ENCODE measurements around the gene ZSWIM6. TPM values are rescaled to one million over a fixed set of nuclear protein-coding genes. Genes with fewer than 3 reads are reported as not detected.

ZSWIM6 gene
- total RNA-seq (2014; rRNA removed; shearing (Covaris generic); ENCODE audit: low replicate concordance) = 1.8 TPM in 2 replicates

DNA sequence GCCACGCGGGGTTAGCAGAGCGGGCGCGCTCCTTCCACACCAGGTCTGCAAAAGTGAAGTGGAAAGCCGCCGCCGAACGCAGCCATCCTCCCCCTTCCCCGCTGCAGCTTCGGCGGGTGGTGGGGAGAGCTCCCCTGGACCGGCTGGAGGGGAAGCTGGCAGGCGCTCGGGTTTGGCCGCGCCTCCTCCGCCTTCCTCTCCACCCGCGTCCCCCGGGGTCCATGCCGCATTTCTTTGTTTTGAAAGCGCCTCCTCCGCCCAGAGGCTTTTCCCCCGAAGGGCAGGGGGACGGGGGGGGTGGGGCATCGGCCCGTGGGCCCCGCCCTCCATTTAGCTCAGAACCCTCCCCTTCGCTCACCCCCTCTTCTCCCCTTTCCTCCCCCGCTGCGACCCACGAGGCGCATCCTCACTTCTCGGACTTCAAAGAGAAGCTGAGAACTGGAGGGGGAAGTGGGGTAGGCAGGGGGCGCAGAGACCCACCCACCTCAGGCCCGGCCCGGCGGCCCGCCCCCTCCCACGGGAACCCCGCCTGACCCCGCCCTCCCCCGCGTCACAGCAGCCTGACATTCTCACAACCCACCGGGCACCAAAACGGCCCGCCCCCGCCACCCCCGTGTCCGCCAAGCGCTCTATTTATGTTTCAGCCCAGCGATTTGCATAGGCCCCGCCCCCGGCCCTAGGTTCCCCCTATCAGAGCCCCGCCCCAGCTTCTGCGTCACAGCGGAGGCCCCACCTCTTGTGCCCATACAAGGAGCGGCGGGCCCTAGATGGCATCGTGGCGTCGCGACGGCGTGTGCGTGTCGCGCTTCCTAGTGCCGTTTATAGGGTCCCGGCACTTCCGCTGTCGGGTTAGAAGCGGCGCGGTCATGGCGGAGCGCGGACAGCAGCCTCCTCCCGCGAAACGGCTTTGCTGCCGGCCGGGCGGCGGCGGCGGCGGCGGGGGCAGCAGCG lies at the start of gene ZSWIM6:
TSS of gene ZSWIM6 (plus strand) at position 852 of the 951 bp plus-strand sequence. CDS start at position 867, 15 bp downstream.
- in situ Hi-C loops (cut with HindIII; ENCODE audit: low pct_unique_long_range_greater_than_20kb, low sequenced_read_pairs) = no loop called here
- DNase-seq (ENCODE audit: low read depth) = peak; percentile 92

DNA sequence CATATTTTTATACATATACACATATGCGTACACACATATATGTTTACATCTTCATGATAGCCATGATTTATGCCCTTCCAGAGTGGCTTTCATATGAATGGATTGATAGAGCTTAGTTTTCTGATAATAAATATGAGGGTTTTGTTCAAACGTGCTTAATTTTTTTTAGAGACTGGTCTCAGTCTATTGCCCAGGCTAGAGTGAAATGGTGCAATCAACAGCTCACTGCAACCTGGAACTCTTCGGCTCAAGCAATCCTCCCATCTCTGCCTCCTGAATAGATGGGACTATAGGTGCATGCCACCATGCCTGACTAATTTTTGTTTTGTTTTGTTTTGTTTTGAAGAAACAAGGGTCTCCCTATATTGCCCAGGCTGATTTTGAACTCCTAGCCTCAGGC lies 48.6 kb upstream of the ZSWIM6 start:
- in situ Hi-C loops (cut with HindIII; ENCODE audit: low pct_unique_long_range_greater_than_20kb, low sequenced_read_pairs) = no loop called here
- DNase-seq (ENCODE audit: low read depth) = no peak

DNA sequence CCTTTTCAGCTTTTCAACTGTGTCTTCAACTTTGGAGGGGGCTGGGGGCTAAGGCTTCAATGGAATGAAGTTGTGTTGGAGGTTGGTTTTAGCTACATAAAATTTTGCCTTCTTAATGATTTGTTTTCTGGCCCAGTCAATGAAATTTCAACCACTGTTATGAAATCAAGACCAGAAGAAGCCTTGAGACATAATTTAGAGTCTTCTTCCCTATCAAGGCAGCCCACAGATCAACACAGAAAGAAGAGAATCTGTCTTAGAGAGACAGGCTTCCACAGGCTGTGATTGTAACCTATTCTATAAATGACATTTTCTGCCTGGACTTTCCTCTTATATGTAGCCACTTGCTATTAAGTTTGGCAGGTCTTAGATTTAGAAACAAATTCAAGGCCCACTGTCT lies 46.5 kb upstream of the ZSWIM6 start:
- in situ Hi-C loops (cut with HindIII; ENCODE audit: low pct_unique_long_range_greater_than_20kb, low sequenced_read_pairs) = no loop called here
- no peak for DNase-seq (ENCODE audit: low read depth)

DNA sequence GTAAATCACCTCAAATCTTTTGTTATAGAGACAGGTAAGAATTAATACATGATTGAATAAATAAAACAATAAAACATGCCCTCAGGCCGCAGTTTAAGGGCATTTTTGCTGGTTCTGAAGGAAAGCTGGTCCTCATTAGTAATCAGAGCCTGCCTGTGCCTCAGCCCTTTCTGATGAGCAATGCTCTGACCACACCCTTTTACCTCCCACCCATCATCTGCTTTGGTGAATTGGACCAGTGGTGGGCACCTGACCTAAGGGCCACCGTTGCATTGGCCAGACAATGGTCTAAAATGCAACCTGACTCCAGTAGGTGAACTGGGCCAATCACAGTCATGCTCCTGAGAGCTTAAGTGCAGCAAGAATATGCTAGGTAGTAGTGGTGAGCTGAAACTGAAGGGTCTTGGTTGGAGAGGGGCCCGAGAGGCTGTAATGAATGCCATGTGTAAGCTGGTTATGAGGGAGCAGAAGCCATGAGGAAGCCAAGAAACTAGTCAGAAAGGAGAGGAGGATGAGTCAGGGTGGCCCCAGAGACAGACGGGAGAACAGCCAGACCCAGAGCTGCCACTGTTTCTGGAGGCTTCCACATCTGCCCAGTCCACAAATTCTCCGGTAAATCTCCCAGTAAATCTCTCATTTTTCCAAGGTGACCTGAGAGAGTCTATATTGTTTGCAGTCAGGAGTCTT lies 45.5 kb upstream of the ZSWIM6 start:
- no peak for DNase-seq (ENCODE audit: low read depth)
- in situ Hi-C loops (cut with HindIII; ENCODE audit: low pct_unique_long_range_greater_than_20kb, low sequenced_read_pairs) = no loop called here

DNA sequence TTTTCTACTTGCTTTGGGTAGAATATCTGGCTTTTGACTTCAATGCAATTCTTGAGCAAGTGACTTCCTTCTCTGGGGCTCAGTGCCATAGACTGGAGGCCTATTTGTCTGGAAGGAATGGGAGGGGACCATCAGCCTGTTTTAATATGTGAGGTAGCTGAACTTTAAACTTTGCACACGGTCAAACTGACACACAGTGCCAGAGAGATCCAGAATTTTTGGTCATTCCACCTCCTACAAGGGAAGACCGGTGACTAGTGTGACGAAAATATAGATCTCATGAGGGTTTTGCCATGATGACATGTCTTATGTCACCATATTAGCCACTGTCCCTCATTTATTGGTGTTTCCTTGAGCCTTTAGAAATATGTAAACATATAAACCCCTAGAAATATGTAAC lies 44.6 kb upstream of the ZSWIM6 start:
- in situ Hi-C loops (cut with HindIII; ENCODE audit: low pct_unique_long_range_greater_than_20kb, low sequenced_read_pairs) = no loop called here
- no peak for DNase-seq (ENCODE audit: low read depth)

DNA sequence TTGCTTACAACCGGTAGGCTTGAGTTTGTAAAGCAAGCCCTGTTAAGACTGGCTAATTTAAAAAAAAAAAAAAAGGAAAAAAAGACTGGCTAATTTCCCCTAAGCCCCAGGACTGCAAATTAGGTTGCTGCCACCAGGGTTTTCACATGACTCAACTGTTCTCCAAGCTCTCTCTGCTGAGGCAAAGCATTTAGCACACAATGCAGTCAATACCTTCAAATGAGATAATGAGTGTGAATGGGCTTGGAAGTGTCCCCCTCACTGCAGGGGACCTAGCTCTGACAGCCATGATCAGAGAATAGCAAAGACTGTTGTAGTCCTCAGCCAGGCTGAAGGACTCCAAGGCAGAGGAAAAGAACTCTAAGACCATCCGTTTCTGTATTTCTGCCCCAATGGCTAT lies 42.8 kb upstream of the ZSWIM6 start:
- in situ Hi-C loops (cut with HindIII; ENCODE audit: low pct_unique_long_range_greater_than_20kb, low sequenced_read_pairs) = no loop called here
- no peak for DNase-seq (ENCODE audit: low read depth)

DNA sequence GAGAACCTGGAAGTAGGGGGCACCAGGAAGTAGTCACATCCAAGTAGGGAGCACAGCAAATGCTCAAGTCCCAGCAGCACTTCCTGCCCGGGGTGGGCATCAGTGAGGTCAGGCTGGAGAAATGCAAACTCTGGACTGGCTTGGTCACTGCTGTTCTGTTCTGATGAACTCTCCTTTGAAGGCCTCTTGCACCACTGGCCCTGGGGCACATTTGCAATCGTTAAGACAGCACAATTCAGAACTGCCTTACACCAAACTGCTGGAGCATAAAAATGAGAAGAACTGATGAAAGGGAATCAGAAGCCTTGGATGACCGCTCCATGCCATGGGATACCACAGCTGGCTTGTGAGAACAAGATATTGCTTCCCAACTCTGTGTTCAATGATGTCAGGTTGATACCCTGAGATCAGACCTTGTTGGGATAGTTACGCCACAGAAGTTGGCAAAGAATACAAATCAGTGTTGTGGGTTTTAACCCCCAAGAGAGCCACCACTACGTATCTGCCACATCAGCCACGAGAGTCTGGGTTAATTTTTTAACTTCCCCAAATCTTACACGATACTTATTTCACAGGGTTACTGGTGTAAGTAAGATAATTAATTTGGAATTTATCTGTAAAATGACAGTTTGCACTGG lies 42.3 kb upstream of the ZSWIM6 start:
- in situ Hi-C loops (cut with HindIII; ENCODE audit: low pct_unique_long_range_greater_than_20kb, low sequenced_read_pairs) = no loop called here
- DNase-seq (ENCODE audit: low read depth) = peak; percentile 60

DNA sequence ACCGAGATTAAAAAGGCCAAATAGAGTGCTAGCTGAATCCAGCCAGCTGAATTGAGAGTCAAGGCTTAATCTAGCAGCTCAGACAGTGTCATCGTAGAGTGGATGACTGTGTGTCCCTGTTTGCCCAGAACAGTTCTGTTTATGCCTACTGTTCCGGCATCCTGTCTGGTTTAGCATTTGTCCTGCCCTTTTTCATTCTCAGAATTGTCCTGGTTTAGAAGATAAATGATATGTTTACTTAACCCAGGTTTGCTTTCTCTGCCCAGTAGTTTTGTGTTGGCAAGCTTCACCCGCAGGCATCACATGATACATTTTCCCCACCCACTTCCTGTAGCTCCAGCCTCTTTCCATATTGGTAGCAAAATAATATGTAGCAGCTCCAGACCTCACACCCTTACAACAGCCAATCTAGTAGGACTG lies 41.3 kb upstream of the ZSWIM6 start:
- DNase-seq (ENCODE audit: low read depth) = peak; percentile 90
- in situ Hi-C loops (cut with HindIII; ENCODE audit: low pct_unique_long_range_greater_than_20kb, low sequenced_read_pairs) = no loop called here

DNA sequence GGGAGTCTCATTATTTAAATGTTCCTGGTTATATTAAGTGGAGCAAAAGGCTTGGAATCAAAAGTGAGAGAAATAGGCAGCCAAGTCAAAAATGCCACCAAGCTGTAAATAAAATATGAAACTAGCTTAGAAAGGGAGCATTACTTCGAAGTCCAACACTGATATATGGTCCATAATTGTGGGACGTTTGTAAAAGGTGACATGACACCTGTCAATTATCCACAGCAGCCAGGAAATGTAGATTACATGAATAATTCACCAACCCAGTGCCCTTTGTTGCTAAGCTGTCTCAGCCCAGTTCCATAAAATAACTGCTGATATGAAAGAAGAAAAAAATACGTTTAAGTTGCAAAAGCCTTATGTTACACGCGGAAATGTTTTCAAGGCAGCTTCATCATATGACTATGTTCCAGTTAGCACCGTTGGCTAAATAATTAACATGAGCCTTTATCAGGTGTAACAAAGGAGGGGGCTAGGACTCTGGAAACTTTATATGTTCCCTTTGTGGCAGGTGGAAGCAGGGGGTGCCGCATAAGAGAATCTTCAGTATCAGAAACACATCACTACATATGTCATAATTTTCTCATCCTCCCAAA lies 39.9 kb upstream of the ZSWIM6 start:
- in situ Hi-C loops (cut with HindIII; ENCODE audit: low pct_unique_long_range_greater_than_20kb, low sequenced_read_pairs) = no loop called here
- DNase-seq (ENCODE audit: low read depth) = no peak

DNA sequence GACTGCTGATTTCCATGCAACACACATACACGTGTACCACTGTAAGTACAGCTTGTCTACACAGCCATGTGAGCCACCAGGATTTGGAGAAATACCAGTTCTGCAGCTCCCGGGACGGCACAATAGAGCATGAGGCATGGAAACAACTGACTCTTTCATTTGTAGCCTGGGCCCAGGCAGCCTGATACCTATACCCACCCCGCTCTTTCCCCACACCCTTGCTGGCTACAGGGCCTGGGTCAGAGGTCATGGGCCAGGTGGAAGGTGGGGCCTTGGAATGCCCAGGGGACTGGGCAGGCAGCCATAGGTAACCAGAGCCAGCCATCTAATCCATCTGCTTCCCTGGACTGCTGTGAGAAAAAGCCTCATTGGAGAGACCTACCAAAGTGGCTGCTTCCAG lies 39.0 kb upstream of the ZSWIM6 start:
- in situ Hi-C loops (cut with HindIII; ENCODE audit: low pct_unique_long_range_greater_than_20kb, low sequenced_read_pairs) = no loop called here
- no peak for DNase-seq (ENCODE audit: low read depth)

DNA sequence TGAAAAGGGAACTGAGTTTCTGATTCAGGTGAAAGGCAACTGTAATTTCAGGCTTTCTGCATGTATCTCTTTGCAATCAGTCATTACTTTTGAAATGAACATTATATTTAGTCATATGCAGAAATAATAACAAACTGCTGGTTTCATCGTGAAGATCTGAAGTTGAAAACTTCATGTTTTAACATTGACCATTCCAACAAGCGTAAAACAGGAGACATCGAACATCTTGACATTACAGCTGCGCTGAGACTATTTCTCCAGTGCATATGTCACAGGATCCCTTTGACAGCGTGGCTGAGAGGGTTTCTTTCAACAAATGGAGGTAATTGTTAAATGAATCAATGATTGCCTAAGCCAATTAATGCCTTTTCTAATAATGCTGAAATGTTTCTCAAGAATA lies 38.2 kb upstream of the ZSWIM6 start:
- DNase-seq (ENCODE audit: low read depth) = no peak
- in situ Hi-C loops (cut with HindIII; ENCODE audit: low pct_unique_long_range_greater_than_20kb, low sequenced_read_pairs) = no loop called here

DNA sequence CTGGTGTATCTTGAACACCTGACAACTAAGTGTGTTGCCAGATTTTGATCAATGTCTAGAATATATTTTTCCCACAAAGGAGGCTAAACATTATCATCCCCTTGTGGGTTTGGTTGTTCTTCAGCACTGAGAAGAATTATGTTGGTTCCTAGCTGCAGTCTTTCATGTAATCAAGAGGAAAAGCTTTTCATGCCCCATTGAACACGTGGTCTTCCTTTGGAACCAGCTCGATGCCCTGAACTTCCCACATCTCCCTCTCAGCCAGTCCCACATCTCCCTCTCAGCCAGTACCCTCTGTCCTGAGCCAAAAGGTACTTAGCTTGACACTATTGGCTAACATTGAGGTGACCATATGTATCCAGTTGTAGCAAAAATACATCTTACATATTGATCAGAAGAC lies 36.7 kb upstream of the ZSWIM6 start:
- DNase-seq (ENCODE audit: low read depth) = no peak
- in situ Hi-C loops (cut with HindIII; ENCODE audit: low pct_unique_long_range_greater_than_20kb, low sequenced_read_pairs) = no loop called here

DNA sequence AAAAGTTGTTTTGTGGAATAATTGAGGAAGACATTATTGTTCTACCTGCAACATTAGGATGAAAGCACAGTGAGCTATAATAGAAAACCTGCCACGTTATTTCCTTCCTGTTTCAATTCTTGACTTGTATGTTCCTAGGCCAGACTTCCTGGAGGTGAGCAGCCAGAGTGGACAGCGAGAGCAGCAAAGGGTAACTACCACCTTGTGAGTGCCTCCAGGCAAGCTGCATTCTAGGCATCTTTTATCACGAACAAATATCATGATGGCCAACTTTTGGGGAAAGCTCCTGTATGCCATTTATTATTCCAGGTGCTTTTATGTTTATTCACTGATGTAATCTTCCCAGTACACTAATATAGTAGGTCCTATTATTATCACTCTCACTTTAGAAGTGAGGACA lies 34.0 kb upstream of the ZSWIM6 start:
- in situ Hi-C loops (cut with HindIII; ENCODE audit: low pct_unique_long_range_greater_than_20kb, low sequenced_read_pairs) = no loop called here
- no peak for DNase-seq (ENCODE audit: low read depth)

DNA sequence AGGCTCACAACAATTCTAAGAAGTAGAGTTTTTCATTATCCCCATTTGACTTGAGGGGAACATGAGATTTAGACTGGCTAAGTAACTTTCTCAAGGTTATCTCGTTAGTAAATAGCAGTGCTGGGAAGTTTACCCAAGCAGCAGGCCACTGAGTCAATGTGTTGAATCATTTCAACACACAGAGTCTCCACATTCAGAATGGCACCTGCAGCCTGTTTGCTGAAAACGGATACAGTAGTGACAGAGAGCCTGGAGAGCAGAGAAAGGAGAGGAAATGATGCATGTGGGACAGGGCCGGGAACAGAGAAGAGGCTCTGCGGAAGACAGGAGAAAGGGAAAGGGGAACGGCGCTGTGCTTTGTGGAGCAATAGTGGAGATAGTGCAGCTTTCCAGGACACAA lies 33.5 kb upstream of the ZSWIM6 start:
- in situ Hi-C loops (cut with HindIII; ENCODE audit: low pct_unique_long_range_greater_than_20kb, low sequenced_read_pairs) = no loop called here
- DNase-seq (ENCODE audit: low read depth) = no peak

DNA sequence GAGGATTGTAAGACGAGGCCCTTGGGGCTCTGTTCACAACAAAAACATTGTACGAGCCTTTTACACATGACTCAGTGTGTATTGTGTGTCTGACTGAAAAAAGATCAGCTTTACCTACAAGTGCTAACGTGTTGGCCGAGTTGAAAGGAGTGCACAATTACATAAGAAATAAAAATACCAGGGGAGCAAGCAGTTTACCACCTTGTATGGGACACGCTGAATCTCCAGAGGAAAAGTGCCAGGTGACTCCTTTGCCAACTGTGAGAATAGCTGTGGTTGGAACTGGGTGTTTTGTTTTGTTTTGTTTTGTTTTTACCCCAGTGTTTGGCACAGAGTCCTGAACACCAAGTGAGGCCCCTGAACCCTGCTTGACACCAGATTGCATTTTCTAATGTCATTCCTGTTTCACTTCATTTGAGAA lies 32.8 kb upstream of the ZSWIM6 start:
- no peak for DNase-seq (ENCODE audit: low read depth)

DNA sequence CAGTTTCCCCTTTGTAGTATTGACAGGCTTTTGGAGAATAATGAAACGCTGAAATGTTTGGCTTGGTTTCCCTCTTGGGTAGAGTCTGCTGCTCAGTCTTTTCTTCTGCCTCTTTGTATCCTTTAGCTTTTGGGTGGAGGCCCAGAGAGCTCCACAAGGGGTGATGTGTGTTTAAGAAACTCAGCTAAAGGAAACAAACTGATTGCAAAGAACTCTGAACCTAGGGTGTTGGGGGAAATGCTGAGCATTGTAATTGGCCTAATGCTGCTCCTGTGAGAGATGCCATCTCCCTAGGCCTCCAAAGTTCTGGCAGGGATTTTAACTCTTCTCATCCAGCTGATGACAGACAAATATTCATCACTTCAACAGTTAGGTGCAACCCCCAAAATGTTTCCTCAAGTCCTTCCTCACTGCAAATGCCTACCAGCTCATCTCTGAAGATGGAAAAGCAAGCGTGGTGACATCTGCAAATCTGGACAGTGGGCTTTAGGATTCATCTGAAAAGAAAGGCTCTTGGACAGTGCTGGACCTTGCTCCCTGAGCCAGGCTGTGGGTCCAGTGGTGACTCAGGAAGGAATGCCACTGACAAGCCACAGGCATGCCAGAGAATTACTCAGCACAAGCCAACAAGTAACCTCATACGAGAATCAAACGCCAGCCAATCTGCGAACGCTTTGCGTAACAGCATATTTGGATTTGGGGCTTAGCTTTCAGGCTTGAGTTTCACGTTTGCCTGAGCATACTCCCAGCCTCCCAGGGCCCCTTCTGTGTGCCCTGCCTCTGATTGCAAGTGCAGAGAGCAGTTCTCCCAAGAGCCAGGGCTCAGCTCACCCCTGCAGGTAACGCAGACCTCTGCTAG lies 30.5 kb upstream of the ZSWIM6 start:
- in situ Hi-C loops (cut with HindIII; ENCODE audit: low pct_unique_long_range_greater_than_20kb, low sequenced_read_pairs) = no loop called here
- DNase-seq (ENCODE audit: low read depth) = peak; percentile 94

More for the DNA sequence above, 32.8 kb upstream of the ZSWIM6 start:
- in situ Hi-C loops (cut with HindIII; ENCODE audit: low pct_unique_long_range_greater_than_20kb, low sequenced_read_pairs) = no loop called here

DNA sequence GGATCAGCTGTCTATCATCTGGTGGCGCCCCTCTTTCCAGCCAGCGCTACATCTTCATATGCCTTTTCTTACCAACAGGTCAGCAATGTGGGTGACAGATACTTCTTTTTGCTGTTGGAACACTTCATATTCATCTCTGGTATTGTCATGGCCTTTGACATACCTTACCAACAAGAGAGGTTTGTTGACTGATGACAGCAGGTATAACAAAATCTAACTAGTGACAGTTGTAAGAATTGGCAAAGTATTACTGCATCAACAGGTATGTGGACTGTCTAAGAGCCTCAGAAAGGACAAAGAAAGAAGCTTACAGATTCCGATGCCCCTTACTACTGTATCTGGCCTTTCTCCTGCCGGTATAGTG lies 29.9 kb upstream of the ZSWIM6 start:
- no peak for DNase-seq (ENCODE audit: low read depth)
- in situ Hi-C loops (cut with HindIII; ENCODE audit: low pct_unique_long_range_greater_than_20kb, low sequenced_read_pairs) = no loop called here

DNA sequence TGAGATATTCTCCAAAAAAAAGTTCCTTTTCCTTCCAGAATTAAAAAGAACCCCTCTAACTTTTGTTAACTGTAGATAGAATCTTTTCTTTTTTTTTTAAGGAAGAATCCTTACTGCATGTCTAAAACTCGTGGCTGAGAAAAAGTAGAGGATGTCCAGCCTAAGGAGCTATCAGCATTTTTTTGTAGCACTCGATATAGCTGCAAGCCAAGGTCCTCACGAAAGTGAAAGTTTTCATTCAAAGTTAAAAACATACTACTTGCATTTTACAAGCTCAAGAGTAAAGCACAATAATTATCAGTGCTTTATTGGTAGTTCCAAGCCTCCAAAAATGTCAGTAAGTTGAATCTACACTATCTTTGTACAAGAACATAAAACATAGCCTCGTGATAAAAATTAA lies 28.7 kb upstream of the ZSWIM6 start:
- DNase-seq (ENCODE audit: low read depth) = no peak
- in situ Hi-C loops (cut with HindIII; ENCODE audit: low pct_unique_long_range_greater_than_20kb, low sequenced_read_pairs) = no loop called here
